HAP-1 (cell line): ENCODE results near the gene SLPI.

ENCODE experiments used
- DNase-seq, 2 experiments: peaks; one replicate each; pipeline ENCODE4 v3.0.0-alpha.2; 2016 to 2020; ENCODE audit warnings: low spot score in 2 of 2
- H3K27me3 ChIP-seq: fragments of 250-450 bp; sonication (Bioruptor Pico); 2 replicates; pipeline ENCODE4 v1.5.1; 2020; ENCODE audit warnings: low read depth, mild to moderate bottlenecking, moderate library complexity
- H3K36me3 ChIP-seq: fragments of 250-450 bp; sonication (Bioruptor Pico); replicated peaks from 2 replicates; pipeline ENCODE4 v1.5.1; 2020; ENCODE audit warnings: mild to moderate bottlenecking
- H3K4me1 ChIP-seq: fragments of 250-450 bp; sonication (Bioruptor Pico); 2 replicates; pipeline ENCODE4 v1.5.1; 2020; ENCODE audit warnings: mild to moderate bottlenecking
- H3K4me3 ChIP-seq: fragments of 250-450 bp; sonication (Bioruptor Pico); 2 replicates; pipeline ENCODE4 v1.5.1; 2020; ENCODE audit warnings: mild to moderate bottlenecking, moderate library complexity
- H3K9me3 ChIP-seq: fragments of 250-450 bp; sonication (Bioruptor Pico); 2 replicates; pipeline ENCODE4 v1.5.1; 2020; ENCODE audit warnings: mild to moderate bottlenecking, moderate library complexity
- in situ Hi-C: fragments of 300-500 bp; cut with MboI; formaldehyde crosslinking; loops from 3 replicates; pipeline ENCODE4 v1.14.3; 2020; ENCODE audit warnings: low sequenced_read_pairs, inconsistent platforms, mixed read lengths

Gene SLPI, protein sequence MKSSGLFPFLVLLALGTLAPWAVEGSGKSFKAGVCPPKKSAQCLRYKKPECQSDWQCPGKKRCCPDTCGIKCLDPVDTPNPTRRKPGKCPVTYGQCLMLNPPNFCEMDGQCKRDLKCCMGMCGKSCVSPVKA

GRCh38 chr20:45254383-45255262, at the start of gene SLPI:
SLPI (minus strand) TSS chr20:45254564; CDS start chr20:45254543, 21 bp downstream.
- Histone ChIP-seq H3K36me3 (no peaks in the 10 kb centered on the region), H3K9me3 (no peaks in the 10 kb centered on the region), H3K4me3 (no peak within 1 kb of the TSS), H3K4me1 (no peaks in the 10 kb centered on the region), H3K27me3 (peaks cover 42% of the 10 kb centered on the region)
- in situ Hi-C loops = no loop called here
- no peak for DNase-seq

GRCh38 chr20:45303586-45304463, 49.5 kb upstream of the SLPI start:
- Histone ChIP-seq H3K36me3 (no peaks in the 10 kb centered on the region), H3K27me3 (no peaks in the 10 kb centered on the region), H3K9me3 (no peaks in the 10 kb centered on the region), H3K4me3 (no peak overlapping the region), H3K4me1 (peaks cover 3% of the 10 kb centered on the region; the same call in 1 of the 2 replicates)
- in situ Hi-C loops = no loop called here
- DNase-seq = no peak

GRCh38 chr20:45301824-45302271, 47.5 kb upstream of the SLPI start:
- Histone ChIP-seq H3K4me3 (no peak overlapping the region), H3K4me1 (peaks cover 3% of the 10 kb centered on the region; the same call in 1 of the 2 replicates), H3K36me3 (no peaks in the 10 kb centered on the region), H3K27me3 (no peaks in the 10 kb centered on the region; the same call in 1 of the 2 replicates), H3K9me3 (no peaks in the 10 kb centered on the region)
- in situ Hi-C loops = no loop called here
- no peak for DNase-seq

GRCh38 chr20:45300961-45301360, 46.6 kb upstream of the SLPI start:
- Histone ChIP-seq H3K4me1 (no peaks in the 10 kb centered on the region), H3K9me3 (no peaks in the 10 kb centered on the region), H3K4me3 (no peak overlapping the region), H3K27me3 (no peaks in the 10 kb centered on the region; the same call in 1 of the 2 replicates), H3K36me3 (no peaks in the 10 kb centered on the region)
- peak; percentile 19 to 76 for DNase-seq
- in situ Hi-C loops = no loop called here

DNA sequence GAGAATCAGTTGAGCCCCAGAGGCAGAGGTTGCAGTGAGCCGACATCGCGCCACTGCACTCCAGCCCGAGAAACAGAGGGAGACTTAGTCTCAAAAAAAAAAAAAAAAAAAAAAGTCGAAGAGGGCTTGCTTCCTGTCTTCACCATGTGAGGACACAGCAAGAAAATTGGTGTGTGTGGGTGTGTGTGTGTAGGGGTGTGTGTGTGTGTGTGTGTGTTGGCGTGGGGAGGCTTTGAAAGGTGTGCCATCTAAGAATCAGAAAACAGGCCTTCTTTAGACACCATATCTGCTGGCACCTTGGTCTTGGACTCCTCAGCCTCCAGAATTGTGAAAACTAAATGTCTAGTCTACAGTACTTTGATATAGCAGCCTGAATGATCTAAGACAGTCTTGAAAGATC, 45.4 kb upstream of the SLPI start:
- H3K36me3 ChIP-seq = no peaks in the 10 kb centered on the region
- H3K9me3 ChIP-seq = no peaks in the 10 kb centered on the region
- H3K4me3 ChIP-seq = no peak overlapping the region
- in situ Hi-C loops = loop anchor here (25.0 kb wide), 1 partner anchor 262 kb away; no protein-coding TSS in a partner anchor
- H3K4me1 ChIP-seq = no peaks in the 10 kb centered on the region
- no peak for DNase-seq
- no peaks in the 10 kb centered on the region; the same call in 1 of the 2 replicates for H3K27me3 ChIP-seq

DNA sequence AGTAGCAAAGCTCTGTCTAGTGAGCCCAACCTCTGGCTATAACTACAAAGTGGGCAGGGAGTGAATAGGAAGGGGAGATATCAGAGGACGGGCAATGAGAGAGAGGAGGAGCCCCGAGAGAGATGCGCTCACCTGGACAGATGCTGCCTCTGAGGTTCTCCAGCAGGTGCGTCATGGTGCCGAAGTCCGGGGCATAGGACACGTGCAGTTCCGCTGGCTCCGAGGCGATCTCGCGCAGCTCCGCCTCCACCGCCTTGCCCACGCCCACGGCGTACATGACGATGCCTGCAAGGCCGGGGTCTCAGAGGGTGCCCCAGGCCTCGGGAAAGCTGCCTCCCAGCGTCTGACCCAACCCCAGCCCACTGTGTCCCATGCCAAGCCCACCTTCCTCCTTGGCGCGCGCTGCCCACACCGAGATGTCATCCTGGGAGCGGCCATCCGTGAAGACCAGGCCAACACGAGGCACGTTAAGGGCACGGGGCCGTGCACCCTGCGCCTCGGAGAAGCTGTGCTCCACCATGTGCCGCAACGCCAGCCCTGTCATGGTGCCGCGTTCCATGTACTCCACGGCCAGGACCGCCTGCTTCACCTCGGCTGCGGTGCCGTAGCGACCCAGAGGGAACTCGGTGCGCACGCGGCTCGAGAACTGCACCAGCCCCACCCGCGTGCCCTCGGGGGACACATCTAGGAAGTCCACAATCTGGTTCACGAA, 43.6 kb upstream of the SLPI start:
- Histone ChIP-seq H3K36me3 (no peaks in the 10 kb centered on the region), H3K4me1 (no peaks in the 10 kb centered on the region), H3K4me3 (no peak overlapping the region), H3K9me3 (no peaks in the 10 kb centered on the region), H3K27me3 (no peaks in the 10 kb centered on the region; the same call in 1 of the 2 replicates)
- in situ Hi-C loops = loop anchor here (25.0 kb wide), 1 partner anchor 261 kb away; no protein-coding TSS in a partner anchor
- DNase-seq = no peak

GRCh38 chr20:45294659-45295058, 40.3 kb upstream of the SLPI start:
- no peak for DNase-seq
- H3K4me1 ChIP-seq = no peaks in the 10 kb centered on the region
- H3K9me3 ChIP-seq = no peaks in the 10 kb centered on the region
- no peak overlapping the region for H3K4me3 ChIP-seq
- H3K27me3 ChIP-seq = no peaks in the 10 kb centered on the region; the same call in 1 of the 2 replicates
- in situ Hi-C loops = loop anchor here (25.0 kb wide), 1 partner anchor 257 kb away; no protein-coding TSS in a partner anchor
- H3K36me3 ChIP-seq = no peaks in the 10 kb centered on the region

DNA sequence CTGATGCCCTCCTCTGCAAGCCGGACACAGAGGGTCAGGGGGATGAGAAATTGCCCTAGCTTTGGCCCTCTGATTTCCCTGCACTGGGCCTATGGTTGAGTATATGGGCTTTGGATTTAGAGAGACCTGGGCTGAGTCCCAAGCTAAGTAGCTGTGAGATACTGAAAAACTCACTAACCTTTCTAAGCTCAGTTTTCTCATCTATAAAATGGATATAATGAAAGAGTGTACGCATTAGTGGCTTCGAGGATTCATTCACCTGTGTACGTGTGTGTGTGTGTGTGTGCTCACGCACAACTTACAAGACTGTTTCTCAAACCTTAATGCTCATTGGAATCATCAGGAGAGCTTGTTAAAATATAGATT, 39.6 kb upstream of the SLPI start:
- in situ Hi-C loops = loop anchor here (25.0 kb wide), 1 partner anchor 257 kb away; no protein-coding TSS in a partner anchor
- no peak for DNase-seq
- Histone ChIP-seq H3K27me3 (no peaks in the 10 kb centered on the region; the same call in 1 of the 2 replicates), H3K4me1 (no peaks in the 10 kb centered on the region), H3K9me3 (no peaks in the 10 kb centered on the region), H3K36me3 (no peaks in the 10 kb centered on the region), H3K4me3 (peak overlapping the region; percentile 30; the same call in 1 of the 2 replicates)

GRCh38 chr20:45293041-45294002, 39.0 kb upstream of the SLPI start:
- Histone ChIP-seq H3K27me3 (no peaks in the 10 kb centered on the region; the same call in 1 of the 2 replicates), H3K4me1 (no peaks in the 10 kb centered on the region), H3K9me3 (no peaks in the 10 kb centered on the region), H3K36me3 (no peaks in the 10 kb centered on the region), H3K4me3 (peak overlapping the region; percentile 30)
- peak; percentile 51 to 91 for DNase-seq
- in situ Hi-C loops = loop anchor here (25.0 kb wide), 1 partner anchor 256 kb away; no protein-coding TSS in a partner anchor

- no peak for DNase-seq
- in situ Hi-C loops = loop anchor here (25.0 kb wide), 1 partner anchor 255 kb away; no protein-coding TSS in a partner anchor
Observed at GRCh38 chr20:45292343-45292742, 38.0 kb upstream of the SLPI start.

GRCh38 chr20:45291526-45291925, 37.2 kb upstream of the SLPI start:
- in situ Hi-C loops = loop anchor here (25.0 kb wide), 1 partner anchor 254 kb away; no protein-coding TSS in a partner anchor
- no peak overlapping the region for H3K4me3 ChIP-seq
- H3K36me3 ChIP-seq = no peaks in the 10 kb centered on the region
- no peaks in the 10 kb centered on the region for H3K9me3 ChIP-seq
- no peak for DNase-seq
- no peaks in the 10 kb centered on the region for H3K27me3 ChIP-seq
- no peaks in the 10 kb centered on the region for H3K4me1 ChIP-seq

More at GRCh38 chr20:45292343-45292742, 38.0 kb upstream of the SLPI start:
- Histone ChIP-seq H3K4me3 (no peak overlapping the region), H3K9me3 (no peaks in the 10 kb centered on the region), H3K27me3 (no peaks in the 10 kb centered on the region; the same call in 1 of the 2 replicates), H3K4me1 (no peaks in the 10 kb centered on the region), H3K36me3 (no peaks in the 10 kb centered on the region)
